Fibroblast of lung (primary cell): Measurements from ENCODE around the gene SEPTIN5. TPM values are rescaled to one million over a fixed set of nuclear protein-coding genes. Genes with fewer than 3 reads are reported as not detected.

Experiments used
- DNase-seq, 2 donors: peaks; one replicate each; pipeline versions ENCODE4 v3.0.0 to v3.0.0-alpha.2; 2010; ENCODE audit warnings: low read depth in 2 of 2
- H2AFZ ChIP-seq: 2 replicates; pipeline ENCODE4 v1.5.1; 2012; ENCODE audit warnings: low read length, control low read depth, inconsistent platforms
- H3K27ac ChIP-seq: 2 replicates; pipeline ENCODE4 v1.5.1; 2011; ENCODE audit warnings: low read length, control low read depth; ENCODE audit not compliant: insufficient read depth
- H3K27me3 ChIP-seq: 2 replicates; pipeline ENCODE4 v1.5.1; 2011; ENCODE audit warnings: mild to moderate bottlenecking, low read length; ENCODE audit not compliant: control insufficient read depth, insufficient read depth
- H3K36me3 ChIP-seq: 2 replicates; pipeline ENCODE4 v1.5.1; 2011; ENCODE audit warnings: low read length; ENCODE audit not compliant: control insufficient read depth, insufficient read depth
- H3K4me1 ChIP-seq: 2 replicates; pipeline ENCODE4 v1.5.1; 2011; ENCODE audit warnings: low read length; ENCODE audit not compliant: control insufficient read depth, insufficient read depth; ENCODE audit errors: extremely low read depth
- H3K4me2 ChIP-seq: 2 replicates; pipeline ENCODE4 v1.5.1; 2011; ENCODE audit warnings: low read length, control low read depth; ENCODE audit not compliant: insufficient read depth; ENCODE audit errors: extremely low read depth
- H3K4me3 ChIP-seq, 4 experiments: fragments of 200-600 bp in 1 of 4; sonication (generic) in 1 of 4; replicated peaks in 1 of 4; 2 replicates each; pipeline ENCODE4 v1.5.1; 2011 to 2016; ENCODE audit warnings: low read length in 4 of 4, low read depth in 3 of 4, mild to moderate bottlenecking in 3 of 4, control low read depth in 2 of 4, inconsistent platforms in 1 of 4, mixed read lengths in 1 of 4; ENCODE audit not compliant: insufficient read depth in 1 of 4; ENCODE audit errors: control extremely low read depth in 1 of 4
- H3K79me2 ChIP-seq: 2 replicates; pipeline ENCODE4 v1.5.1; 2012; ENCODE audit warnings: mild to moderate bottlenecking, low read length, inconsistent platforms; ENCODE audit not compliant: control insufficient read depth, insufficient read depth
- H3K9ac ChIP-seq: 2 replicates; pipeline ENCODE4 v1.5.1; 2011; ENCODE audit warnings: mild to moderate bottlenecking, low read length, control low read depth; ENCODE audit not compliant: insufficient read depth
- H3K9me3 ChIP-seq: 2 replicates; pipeline ENCODE4 v1.5.1; 2012; ENCODE audit warnings: low read depth, low read length; ENCODE audit not compliant: control insufficient read depth, insufficient read depth
- H4K20me1 ChIP-seq: 2 replicates; pipeline ENCODE4 v1.5.1; 2011; ENCODE audit warnings: low read length; ENCODE audit not compliant: control insufficient read depth, insufficient read depth; ENCODE audit errors: extremely low read depth
- EZH2 ChIP-seq: IDR thresholded peaks from 2 replicates; pipeline ENCODE4 v1.5.1; 2012; ENCODE audit warnings: low read length, control low read depth, mild to moderate bottlenecking; ENCODE audit errors: missing control alignments
- polyA plus RNA-seq, 2 donors: library from polyadenylated mRNA; depleted of rRNA in 1 of 2; stranded (reverse) in 1 of 2; unstranded in 1 of 2; fragments of >200 nt; gene quantifications; 2 replicates each; pipeline ENCODE4 v1.2.1, GENCODE V29; 2011 to 2012; ENCODE audit warnings: missing spikeins in 1 of 2
- total RNA-seq: library from RNA; depleted of rRNA; stranded (reverse); fragments of >200 nt; gene quantifications from 2 replicates; pipeline ENCODE4 v1.2.1, GENCODE V29; 2014
- TF ChIP-seq, protein P1 (sequence below), 2 donors: IDR thresholded peaks in 1 of 2; conservative IDR thresholded peaks in 1 of 2; 1 replicate in 1 of 2; 2 replicates in 1 of 2; pipeline ENCODE4 v1.5.1; 2011 to 2012; ENCODE audit warnings: low read length in 2 of 2, control low read depth in 1 of 2, inconsistent platforms in 1 of 2, low read depth in 1 of 2, mild to moderate bottlenecking in 1 of 2

Gene SEPTIN5
- total and polyA plus RNA-seq, 2 donors (not counting 1 experiment from before 2014, with no cell fraction given), result 14.5 to 25.8 TPM

DNA sequence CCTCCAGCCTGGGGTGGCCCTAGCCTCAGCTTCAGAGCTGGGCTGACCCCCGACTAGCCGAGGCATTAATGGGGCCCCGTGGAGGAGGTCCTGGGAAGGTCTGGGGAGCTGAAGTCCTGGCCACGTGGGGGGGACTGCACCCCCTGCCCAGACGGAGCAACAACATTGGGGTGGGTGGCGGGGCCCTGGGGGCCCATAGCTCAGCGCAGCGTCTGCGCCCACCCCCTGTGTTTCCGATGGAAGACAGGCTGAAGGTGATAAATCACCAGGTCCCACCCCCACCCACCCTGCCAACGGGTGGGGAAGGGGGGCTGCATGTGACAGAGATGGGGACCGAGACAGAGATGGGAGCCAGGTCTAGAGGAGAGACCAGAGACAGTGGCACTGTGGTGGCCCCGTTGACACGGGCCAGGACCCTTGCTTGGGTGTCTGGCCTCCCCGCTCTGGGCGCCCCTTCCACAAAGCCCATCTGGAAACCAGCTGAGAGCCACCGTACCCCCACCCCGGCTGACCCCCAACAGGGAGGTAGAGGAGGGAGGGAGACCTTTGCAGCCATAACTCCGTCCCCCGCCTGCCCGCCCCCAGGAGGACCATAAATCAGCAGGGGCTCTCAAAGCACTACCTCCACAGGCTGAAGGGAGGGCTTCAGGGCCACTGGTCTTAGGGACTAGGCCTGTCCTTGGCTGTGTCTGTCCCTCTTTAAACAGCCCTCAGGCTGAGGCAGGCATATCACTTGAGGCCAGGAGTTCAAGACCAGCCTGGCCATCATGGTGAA, 17.2 kb downstream of the SEPTIN5 start:
- Histone ChIP-seq H3K27me3 (no peaks in the 10 kb centered on the region), H3K9me3 (no peaks in the 10 kb centered on the region), H2AFZ (no peak overlapping the region), H3K27ac (no peak overlapping the region), H3K4me3 (no peak overlapping the region), H4K20me1 (no peaks in the 10 kb centered on the region), H3K79me2 (no peaks in the 10 kb centered on the region), H3K36me3 (no peaks in the 10 kb centered on the region), H3K4me1 (no peaks in the 10 kb centered on the region), H3K9ac (no peak overlapping the region), H3K4me2 (no peak overlapping the region)
- no peak for TF ChIP-seq EZH2
- TF ChIP-seq, protein P1, sequence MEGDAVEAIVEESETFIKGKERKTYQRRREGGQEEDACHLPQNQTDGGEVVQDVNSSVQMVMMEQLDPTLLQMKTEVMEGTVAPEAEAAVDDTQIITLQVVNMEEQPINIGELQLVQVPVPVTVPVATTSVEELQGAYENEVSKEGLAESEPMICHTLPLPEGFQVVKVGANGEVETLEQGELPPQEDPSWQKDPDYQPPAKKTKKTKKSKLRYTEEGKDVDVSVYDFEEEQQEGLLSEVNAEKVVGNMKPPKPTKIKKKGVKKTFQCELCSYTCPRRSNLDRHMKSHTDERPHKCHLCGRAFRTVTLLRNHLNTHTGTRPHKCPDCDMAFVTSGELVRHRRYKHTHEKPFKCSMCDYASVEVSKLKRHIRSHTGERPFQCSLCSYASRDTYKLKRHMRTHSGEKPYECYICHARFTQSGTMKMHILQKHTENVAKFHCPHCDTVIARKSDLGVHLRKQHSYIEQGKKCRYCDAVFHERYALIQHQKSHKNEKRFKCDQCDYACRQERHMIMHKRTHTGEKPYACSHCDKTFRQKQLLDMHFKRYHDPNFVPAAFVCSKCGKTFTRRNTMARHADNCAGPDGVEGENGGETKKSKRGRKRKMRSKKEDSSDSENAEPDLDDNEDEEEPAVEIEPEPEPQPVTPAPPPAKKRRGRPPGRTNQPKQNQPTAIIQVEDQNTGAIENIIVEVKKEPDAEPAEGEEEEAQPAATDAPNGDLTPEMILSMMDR (conservative IDR thresholded peaks at IDR 0.05 in 1 of 2, IDR thresholded peaks at IDR 0.05 in 1 of 2; ENCODE audit: low read depth in 1 of 2, low read length in 2 of 2), result no peak
- DNase-seq, result no peak

DNA sequence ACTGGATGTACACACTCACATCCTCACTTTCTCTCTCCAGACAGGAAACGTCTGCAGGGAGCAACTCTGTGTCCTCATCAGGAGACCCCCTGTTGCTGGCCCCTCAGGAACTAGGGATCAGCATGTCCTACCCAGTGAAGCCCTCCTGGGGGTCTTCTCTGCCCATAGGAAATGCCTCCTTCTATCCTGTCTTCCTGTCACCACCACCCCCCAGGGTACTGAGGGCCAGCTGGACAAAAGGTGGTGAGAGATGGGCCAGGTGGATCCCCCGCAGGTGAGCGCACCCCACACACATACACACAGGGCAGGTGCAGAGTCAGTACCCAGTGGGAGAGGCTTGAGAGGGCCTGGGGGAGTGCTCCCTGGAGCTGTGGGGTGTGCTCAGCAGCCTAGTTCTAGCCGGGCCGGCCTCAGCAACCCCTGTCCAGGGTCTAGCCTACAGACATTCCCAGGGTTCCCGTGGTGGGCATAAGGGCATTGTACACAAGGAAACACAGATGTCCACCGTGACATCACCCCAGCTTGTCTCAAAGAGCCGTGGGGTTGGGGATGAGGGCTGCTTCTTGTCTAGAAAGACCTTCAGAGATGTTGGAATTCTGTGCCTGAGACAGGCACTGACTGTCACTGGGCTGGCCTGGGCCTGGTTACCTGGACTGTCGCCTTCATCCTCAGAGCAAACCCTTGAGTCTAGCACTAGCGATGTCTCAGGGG, 18.3 kb downstream of the SEPTIN5 start:
- Histone ChIP-seq H3K27ac (no peak overlapping the region), H3K4me2 (no peak overlapping the region), H3K27me3 (no peaks in the 10 kb centered on the region), H3K9ac (no peak overlapping the region), H3K36me3 (no peaks in the 10 kb centered on the region), H3K79me2 (no peaks in the 10 kb centered on the region), H3K9me3 (no peaks in the 10 kb centered on the region), H3K4me3 (no peak overlapping the region), H2AFZ (no peak overlapping the region), H3K4me1 (no peaks in the 10 kb centered on the region), H4K20me1 (no peaks in the 10 kb centered on the region)
- no peak for DNase-seq
- no peak for TF ChIP-seq EZH2
- TF ChIP-seq, protein P1 (conservative IDR thresholded peaks at IDR 0.05 in 1 of 2, IDR thresholded peaks at IDR 0.05 in 1 of 2; ENCODE audit: low read depth in 1 of 2, low read length in 2 of 2), result no peak

DNA sequence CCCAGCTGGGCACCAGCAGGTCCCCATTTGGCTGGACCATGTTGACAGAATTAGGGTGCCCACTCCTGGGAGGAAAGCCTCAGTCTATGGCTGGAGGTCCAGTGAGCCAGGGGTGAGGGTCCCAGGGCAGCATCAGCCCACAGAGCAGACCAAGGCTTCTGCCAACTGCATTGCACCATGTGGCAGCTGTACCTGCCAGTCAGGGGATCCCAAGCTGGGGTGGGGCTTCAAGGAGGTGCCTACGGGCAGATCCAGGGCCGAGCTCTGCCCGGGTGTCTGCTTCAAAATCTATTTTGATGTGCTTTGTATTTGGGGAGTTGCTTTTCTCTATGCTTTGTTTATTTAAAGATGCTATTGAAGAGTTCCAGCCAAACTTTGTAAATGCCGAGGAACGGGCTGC, 19.5 kb downstream of the SEPTIN5 start:
- H3K36me3 ChIP-seq, result no peaks in the 10 kb centered on the region
- H3K4me3 ChIP-seq, result no peak overlapping the region
- no peak for TF ChIP-seq EZH2
- TF ChIP-seq, protein P1 (conservative IDR thresholded peaks at IDR 0.05 in 1 of 2, IDR thresholded peaks at IDR 0.05 in 1 of 2; ENCODE audit: low read depth in 1 of 2, low read length in 2 of 2), result no peak
- H3K27ac ChIP-seq, result no peak overlapping the region
- H3K9ac ChIP-seq, result no peak overlapping the region
- no peak overlapping the region for H2AFZ ChIP-seq
- H4K20me1 ChIP-seq, result no peaks in the 10 kb centered on the region
- DNase-seq, result no peak
- no peaks in the 10 kb centered on the region for H3K27me3 ChIP-seq
- no peaks in the 10 kb centered on the region for H3K79me2 ChIP-seq
- H3K9me3 ChIP-seq, result no peaks in the 10 kb centered on the region
- no peak overlapping the region for H3K4me2 ChIP-seq
- no peaks in the 10 kb centered on the region for H3K4me1 ChIP-seq
